ENCODE measurements around the gene SPATS2L.

The SPATS2L gene

DNA sequence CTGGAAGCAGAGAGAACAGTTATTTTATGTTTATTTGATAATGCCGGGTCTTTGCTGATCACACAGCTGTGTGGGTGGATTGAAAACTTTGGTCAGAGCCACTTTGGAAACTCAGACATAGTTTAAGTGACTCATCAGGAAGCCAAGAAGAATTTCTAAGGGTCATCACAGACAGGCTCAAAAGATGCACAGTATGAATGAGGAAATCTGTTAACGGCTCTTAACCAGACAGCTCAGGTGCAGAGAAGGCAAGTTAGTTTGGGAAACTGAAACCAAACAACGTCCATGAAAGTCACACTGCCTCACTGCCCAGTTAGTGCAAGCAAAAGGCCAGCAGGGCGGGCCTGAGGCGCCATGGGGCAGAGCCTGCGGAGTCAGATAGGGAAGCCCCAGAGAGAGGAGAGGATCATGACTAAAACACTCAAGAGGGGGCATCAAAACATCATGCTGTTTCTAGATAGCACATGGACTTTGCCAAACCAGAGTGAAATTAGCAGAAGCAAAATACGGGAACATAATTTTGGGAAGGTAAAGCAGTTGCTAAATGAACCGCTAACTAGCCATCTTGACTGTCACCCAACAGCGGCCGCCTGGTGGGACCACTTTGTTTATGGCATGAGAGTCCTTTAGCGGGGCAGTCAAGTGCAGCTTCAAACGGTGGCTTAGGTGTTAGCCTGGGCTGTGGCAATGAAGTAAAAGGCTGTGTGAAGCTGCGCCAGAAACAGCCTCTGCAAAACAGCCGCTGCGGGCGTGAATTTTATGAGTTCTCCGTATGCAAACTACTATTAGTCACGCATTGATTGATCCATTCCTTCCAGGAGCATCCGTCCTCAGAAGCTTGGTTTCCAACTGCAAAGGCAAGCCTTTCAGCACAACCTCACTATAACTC is 102.2 kb downstream of the SPATS2L start:
- DNase-seq (ENCODE audit: low read depth in 3 of 3), result no peak

DNA sequence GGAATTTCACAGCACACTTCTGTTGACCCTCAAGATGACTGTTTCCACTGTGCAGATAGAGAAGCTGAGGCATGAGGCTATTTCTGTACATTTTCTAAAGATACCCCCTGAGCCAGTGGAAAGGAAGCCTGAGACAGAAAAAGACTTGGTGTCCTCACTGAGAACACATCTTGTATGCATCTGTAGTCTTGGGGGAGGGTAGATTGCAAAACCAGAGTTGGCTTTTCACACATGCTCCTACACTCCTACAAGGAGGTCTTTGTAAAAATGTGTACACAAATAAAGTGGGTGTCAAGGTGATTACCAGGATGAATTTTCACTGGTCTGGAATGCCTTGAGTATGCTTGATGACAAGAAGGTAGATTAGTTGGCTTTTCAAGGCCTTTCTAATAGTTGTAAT is 105.3 kb downstream of the SPATS2L start:
- DNase-seq (ENCODE audit: low read depth in 3 of 3), result no peak

DNA sequence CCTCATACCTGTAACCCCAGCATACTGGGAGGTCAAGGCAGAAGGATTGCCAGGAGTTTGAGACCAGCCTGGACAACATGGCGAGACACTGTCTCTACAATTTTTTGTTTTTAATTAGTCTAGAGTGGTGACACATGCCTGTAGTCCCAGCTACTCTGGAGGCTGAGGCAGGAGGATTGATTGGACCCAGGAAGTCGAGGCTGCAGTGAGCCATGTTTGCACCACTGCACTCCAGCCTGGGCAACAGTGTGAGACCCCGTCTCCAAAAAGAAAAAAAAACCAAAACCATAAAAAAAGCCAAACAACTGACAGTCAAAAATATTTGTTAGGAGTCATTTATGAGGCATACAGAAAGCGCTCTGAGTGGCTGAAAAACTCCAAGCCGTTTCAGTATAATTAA is 107.9 kb downstream of the SPATS2L start:
- DNase-seq (ENCODE audit: low read depth in 3 of 3), result no peak

DNA sequence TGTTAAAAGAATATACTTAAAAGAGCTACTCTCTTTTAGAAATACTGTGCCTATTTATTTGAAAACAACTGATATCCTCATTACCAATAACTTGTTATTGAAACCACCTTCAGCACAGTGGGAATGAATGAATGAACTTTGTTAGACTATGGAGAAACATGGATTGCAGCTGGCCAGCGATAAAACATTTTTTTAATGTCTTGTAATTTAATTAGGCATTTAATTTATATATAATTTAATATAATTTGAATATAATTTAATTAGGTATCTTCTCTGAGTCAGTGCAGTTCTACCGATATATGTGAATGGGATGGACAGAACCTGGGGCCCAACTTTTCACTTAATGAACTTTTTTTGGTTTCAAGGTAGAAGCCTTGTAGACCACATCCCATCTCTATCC is 109.0 kb downstream of the SPATS2L start:
- no peak for DNase-seq (ENCODE audit: low read depth in 3 of 3)

DNA sequence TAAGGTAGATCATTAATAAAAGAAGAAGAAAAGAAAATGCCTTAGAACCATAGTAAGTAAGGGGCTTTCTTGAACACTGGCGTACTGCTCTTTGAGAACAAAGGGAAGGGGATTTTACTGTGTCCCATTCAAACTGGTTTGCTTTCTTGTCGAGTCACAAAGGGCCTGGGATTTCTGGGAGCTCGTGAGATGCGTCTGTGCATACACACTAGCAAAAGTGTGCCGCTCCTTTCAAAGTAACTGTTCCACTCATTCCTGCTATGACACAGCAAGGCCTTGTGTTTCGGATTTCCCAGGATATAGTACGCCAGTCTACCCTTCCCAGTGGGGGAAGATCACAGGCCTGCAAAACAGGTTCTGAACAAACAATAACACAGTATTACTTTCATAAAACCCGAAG is 110.4 kb downstream of the SPATS2L start:
- DNase-seq (ENCODE audit: low read depth in 3 of 3), result no peak

DNA sequence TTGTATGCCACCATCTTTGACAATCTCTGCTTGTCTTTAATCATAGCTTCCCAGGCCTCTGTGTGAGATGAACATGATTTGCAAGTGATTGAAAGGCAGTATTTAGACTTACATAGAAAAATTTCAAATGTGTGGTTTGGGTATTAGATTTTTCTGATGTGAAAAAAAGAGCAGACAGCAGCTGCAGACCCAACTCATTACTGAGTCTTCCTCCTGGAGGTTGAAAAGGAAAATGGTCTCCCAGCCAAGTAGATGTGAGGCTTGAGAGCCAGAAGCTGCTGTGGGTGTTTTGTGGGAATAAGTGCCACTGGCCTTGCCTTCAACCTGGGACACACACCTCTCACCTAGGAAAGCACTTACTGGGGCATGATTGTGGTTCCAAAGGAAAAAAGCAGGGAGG is 110.9 kb downstream of the SPATS2L start:
- DNase-seq (ENCODE audit: low read depth in 3 of 3), result no peak

DNA sequence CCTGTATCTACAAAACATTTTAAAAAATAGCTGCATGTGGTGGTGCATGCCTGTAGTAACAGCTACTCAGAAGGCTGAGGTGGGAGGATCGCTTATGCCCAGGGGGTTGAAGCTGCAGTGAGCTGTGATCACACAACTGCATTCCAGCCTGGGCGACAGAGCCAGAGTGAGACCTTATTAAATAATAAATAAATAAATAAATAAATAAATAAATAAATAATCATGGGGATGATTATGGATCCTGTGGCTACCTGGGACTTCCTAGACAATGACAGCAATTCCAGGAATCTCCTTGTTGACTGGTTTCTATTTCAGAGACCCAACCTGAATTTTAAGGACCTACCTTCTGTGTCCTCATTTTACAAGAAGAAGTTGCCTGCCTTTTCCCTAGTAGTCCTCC is 111.9 kb downstream of the SPATS2L start:
- DNase-seq (ENCODE audit: low read depth in 3 of 3), result no peak

DNA sequence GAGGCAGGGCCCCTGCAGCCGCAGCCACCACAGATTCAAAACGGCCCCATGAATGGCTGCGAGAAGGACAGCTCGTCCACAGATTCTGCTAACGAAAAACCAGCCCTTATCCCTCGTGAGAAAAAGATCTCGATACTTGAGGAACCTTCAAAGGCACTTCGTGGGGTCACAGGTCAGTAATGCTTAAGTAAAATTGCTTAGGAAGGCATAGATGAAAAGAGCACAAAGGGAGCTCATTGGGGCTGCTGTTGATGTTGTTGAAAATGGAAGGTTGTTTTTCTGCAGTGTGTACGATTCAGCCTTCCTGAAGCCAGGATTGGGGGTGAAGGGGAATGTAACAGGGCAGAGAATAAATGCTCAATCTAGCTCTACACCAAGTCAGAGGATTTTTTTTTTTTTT is 112.8 kb downstream of the SPATS2L start:
- DNase-seq (ENCODE audit: low read depth in 3 of 3), result no peak

DNA sequence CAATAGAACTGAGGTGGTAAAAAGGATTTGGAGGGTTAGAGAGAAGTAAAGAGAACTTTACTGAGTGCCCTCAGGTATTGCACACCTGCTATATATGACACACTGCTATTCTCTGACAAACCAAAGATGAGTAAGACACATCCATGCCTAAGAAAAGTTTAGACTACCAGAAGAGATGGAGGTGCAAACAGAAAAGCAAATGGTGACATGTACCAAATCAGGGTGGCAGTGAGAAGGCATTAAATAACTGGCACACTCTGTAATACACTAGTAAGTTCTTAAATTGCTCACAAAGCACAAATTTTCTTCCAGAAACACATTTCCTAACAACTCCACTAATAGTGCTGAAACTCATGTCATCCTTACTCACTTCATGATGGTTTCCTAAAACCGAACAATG is 114.8 kb downstream of the SPATS2L start:
- no peak for DNase-seq (ENCODE audit: low read depth in 3 of 3)

DNA sequence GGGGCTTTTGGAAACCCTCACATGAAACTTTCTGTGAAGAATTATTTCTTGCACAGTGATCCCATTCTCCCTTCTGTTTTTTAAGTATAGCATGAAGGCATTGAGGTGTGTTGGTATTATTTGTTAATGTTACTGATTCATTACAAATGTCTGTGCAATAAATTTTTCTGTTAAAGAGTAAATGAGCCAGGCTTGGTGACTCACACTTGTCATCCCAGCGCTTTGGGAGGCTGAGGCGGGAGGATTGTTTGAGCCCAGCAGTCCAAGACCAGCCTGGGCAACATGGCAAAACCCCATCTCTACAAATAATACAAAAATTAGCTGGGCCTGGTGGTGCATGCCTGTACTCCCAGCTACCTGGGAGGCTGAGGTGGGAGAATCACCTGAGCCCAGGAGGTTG is 115.6 kb downstream of the SPATS2L start:
- no peak for DNase-seq (ENCODE audit: low read depth in 3 of 3)

DNA sequence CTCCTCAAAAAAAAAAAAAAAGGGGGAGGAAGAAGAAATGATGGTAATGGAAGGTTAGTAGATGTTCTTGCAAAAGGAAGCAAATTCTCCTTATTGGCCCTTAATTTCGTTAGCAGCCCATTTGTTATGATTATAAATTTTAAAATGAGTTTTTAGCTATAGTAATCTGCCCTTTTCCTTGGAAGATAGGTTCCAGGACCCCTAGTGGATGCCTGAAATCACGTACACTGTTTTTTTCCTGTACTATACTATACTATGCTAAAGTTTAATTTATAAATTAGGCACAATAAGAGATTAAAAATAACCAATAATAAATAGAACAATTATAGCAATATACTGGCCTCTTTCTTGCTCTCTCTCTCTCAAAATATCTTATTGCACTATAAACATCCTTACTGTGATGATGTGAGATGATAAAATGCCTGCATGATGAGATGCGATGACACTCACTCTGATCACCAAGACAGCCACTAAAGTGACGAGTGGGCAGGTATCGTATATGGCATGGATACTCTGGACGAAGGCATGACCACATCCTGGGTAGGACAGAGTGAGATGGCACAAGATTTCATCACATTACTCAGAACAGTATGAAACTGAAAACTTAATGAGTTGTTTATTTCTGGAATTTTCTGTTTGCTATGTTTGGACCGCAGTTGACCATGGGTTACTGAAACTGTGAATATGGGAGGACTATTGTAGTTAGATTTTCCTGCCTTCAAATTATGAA is 116.2 kb downstream of the SPATS2L start:
- DNase-seq (ENCODE audit: low read depth in 3 of 3), result no peak

DNA sequence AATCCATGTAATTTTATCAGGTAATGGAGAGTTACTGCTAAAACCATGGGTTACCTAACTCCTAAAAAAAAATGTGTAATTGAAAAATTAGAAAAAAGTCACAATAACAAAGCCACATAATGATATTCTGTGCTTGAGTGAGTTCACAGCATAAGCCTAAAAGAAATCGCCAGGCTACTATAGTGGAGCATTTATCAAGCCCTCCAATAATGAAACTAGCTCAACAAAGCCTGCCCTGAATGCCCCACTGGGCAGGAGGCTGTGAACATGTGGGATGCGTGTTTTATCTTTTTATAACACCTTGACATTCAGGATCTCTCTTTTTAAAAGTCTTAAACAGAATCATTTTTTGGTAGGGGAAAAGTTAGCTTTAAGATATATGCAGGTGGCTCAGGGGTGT is 117.0 kb downstream of the SPATS2L start:
- DNase-seq (ENCODE audit: low read depth in 3 of 3), result no peak

DNA sequence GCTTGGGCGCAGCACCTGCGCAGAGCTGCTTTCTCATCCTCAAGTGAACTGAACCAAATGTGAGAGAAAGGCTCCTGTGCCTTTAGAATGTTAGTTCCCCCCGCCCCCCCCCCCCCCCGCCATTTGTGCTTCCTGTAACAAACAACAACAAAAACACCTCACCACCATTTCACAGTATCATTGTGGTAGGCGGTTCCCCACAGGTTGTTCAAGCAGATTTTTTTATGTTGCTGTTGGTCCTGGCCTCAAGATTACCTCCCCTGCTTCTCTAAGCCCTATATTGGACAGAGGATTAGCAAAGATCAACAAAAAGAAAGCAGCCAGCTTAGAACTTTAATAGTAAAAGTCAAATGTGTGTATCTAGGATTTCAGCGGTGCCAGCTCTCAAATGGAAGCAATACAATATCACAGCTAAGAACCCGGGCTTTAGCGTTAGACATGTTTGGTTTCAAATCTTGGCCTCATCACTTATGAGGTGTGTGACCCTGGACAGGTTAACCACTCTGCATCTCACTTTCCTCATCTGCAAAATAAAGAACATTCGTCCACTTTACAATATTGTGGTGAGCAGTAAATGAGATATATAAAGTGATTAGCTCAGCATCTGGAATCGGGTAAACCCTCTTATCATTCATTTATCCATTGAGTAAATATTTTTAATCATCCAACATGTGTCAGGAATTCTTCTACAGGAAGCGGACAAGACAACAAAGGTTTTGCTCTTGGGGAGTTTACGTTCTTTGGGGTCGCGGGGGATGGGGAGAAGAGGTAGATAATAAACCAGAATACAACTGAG is 118.7 kb downstream of the SPATS2L start:
- no peak for DNase-seq (ENCODE audit: low read depth in 3 of 3)

DNA sequence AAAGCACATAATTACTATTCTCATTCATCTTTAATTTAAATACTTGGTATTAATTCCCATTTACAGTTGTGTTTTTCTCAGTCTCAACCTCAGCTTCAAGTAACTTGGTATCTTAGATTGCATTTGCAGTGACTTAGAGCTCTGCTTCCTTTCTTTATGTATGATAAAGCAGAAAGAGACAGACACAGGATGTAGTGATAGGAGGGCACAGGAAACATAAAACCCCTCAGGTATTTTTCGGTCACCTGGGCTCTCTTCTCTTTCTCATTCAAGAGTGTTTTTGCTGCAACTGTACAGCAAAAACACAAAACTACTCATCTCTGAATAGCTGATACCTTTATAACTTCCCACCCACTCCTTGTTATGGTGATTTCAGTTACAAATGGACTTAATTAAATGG is 120.3 kb downstream of the SPATS2L start:
- DNase-seq (ENCODE audit: low read depth in 3 of 3), result no peak

DNA sequence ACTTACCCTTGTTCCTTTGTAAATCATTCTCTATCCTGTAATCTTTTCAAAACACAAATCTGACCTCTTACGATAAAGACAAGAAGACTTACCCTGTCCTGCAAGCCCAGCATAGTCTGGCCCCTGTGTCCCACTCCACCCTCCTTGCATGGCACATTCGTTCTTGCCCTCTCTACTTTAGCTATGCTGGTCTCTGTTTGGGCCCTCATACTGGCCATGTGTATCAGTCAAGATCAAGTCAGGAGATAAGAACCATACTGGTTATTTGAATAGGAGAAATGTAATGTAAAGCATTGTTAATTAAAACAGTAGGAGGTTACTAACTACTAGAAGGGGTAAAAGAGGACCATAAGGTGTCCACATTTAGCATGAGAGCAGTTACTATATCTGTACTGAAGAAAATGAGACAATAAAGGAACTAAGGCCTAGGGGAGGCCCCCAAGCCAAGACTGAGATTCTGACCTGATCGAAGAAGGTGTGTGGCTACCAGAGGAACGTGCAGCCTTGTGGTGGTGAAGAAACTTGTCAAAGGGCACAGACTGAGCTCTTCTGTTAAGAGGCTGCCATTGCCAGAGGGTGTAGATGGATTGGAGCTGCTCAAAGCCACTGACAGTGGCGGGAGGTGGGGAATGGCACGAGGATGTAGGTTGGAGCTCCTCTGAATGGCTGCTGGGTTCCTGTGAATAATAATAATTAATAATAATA is 122.6 kb downstream of the SPATS2L start:
- no peak for DNase-seq (ENCODE audit: low read depth in 3 of 3)

DNA sequence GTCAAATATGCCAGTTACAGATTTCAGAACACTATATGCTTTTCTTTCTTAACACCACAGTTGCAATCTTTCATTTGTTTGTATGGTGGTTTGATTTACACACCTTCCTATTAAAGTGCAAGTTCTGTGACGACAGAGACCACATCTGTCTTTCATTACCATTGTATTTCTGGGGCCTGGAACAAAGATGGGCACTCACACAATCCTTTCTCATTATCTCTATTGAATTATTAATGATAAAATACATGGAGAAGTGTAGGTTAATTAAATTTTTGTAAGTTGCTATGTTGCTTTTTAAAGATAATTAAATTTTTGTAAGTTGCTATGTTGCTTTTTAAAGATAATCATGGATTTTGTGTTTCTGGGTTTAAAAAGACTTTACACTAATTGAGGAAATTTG is 123.5 kb downstream of the SPATS2L start:
- DNase-seq (ENCODE audit: low read depth in 3 of 3), result no peak

DNA sequence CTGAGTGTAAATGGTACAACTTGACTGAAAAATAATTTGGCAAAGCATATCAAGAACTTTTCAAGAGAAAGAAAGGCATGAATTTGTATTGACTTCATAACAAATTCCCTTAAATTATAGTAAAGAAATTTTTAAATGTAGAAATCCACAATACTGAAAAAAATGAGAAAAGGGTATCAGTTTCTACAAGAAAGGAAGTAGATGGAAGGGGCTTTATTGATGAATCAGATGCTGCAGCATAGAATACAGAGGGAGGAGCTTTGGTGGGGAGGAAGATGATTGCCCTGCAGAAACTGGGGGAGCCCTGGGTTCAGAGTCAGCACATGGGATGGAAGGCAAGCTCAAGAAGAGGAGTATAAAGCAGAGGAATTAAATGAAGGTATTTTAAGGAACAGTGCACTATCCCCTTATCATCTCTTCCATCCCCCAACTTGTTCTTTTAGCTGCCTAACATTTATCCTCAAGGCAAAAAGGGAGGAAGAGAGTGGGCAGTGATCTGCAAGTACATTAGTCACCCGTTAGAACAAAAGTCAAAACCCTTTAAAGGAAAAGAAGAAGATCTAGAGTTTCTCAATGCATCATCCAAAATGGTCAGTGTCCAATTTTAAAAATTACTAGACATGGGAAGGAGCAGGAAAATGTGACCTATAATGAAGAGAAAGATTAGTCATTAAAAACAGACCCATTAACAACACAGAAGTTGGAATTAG is 125.7 kb downstream of the SPATS2L start:
- no peak for DNase-seq (ENCODE audit: low read depth in 3 of 3)

DNA sequence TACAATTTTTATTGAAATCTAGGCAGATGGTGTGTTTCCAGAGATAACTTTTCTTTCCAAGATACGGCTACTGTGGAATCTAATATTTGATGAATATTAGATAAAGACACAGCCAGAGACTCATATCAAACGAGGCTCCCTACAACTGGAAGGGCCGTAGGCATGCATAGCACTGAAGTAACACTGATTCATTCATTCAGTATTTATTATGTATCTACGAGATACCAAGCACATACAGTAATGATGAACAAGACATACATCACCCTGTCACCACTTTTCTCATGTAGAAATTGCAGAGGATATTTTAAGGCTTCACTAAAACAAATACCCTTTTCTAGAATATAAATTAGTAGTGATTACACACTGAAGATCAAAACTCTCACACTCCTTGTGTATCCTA is 128.9 kb downstream of the SPATS2L start:
- no peak for DNase-seq (ENCODE audit: low read depth in 3 of 3)

DNA sequence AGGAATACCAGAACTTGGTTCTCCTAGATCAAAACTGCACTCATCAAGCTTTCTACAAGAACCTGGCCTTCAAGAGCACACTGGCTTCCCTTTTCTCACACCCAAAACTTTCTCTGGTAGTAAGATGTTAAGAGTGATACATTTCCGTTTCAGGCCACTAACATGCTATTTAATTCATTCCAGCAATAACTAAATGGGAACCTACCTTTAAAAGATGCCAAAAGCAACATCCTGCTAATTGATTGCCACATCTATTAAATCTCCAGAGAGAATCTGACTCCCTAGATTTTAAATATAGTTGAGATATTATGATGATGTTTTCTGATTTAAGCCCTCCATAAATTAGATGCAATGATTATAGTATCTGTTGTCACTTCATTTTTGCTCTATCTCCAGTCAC is 131.8 kb downstream of the SPATS2L start:
- DNase-seq (ENCODE audit: low read depth in 3 of 3), result no peak

DNA sequence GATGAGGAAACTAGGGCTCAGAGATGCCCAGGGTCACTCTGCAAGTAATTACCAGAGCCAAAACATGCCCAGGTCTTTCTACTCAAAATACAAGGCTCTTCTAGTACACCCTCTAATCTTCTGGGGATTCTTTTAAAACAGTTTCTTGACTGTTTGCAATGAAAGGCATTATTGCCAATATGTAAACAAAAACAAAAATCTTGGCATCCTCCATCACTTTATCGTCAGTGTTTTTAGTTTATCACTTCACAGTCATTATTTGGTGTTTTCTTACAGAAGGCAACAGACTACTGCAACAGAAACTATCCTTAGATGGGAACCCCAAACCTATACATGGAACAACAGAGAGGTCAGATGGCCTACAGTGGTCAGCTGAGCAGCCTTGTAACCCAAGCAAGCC is 132.4 kb downstream of the SPATS2L start:
- no peak for DNase-seq (ENCODE audit: low read depth in 3 of 3)

DNA sequence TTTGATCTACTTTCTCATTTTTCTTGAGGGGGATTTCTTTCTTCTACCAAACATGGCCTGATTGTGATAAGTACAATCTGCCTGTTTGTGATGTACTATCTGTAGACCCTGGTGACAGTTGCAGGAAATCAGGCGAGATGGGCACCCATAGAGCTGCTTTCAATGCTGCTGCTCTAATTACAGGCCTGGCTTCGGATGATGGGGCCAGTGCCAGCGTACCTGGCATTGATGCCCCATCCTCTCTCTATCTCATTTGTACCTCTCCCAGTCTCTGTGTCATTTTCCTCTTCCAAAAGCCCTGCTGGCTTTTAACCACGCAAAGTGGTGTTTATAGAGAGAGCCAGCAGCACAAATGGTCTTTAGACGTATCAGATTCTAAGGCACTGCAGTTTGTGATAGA is 133.5 kb downstream of the SPATS2L start:
- no peak for DNase-seq (ENCODE audit: low read depth in 3 of 3)

Measured in stimulated activated CD4-positive, alpha-beta T cell treated with anti-CD3 and anti-CD28 coated beads, TNF-alpha, amount 100 ng/mL, for 48 hours (primary cell).